Measurements from ENCODE around the gene SRPK2.

Gene SRPK2

GRCh38 chr7:105230486-105230885 is 158.2 kb downstream of the SRPK2 start:
- no peaks in the 10 kb centered on the region for H3K36me3 ChIP-seq
- H3K4me3 ChIP-seq (ENCODE audit: low read depth, low read length): no peak overlapping the region
- H3K27me3 ChIP-seq: no peaks in the 10 kb centered on the region
- DNase-seq: no peak
- H3K9me3 ChIP-seq: no peaks in the 10 kb centered on the region
- H3K4me1 ChIP-seq: no peaks in the 10 kb centered on the region
- no peak for TF ChIP-seq CTCF (IDR thresholded peaks at IDR 0.05; ENCODE audit: low read depth, low read length)

GRCh38 chr7:105229641-105230040 is 159.1 kb downstream of the SRPK2 start:
- DNase-seq: no peak
- TF ChIP-seq CTCF (IDR thresholded peaks at IDR 0.05; ENCODE audit: low read depth, low read length): no peak
- H3K27me3 ChIP-seq: no peaks in the 10 kb centered on the region
- no peaks in the 10 kb centered on the region for H3K36me3 ChIP-seq
- no peak overlapping the region for H3K4me3 ChIP-seq (ENCODE audit: low read depth, low read length)
- 0 out of 2 replicates have a peak, but pooled peaks cover 3% of the 10 kb centered on the region for H3K4me1 ChIP-seq
- H3K9me3 ChIP-seq: no peaks in the 10 kb centered on the region

- Histone ChIP-seq H3K27me3 (no peaks in the 10 kb centered on the region), H3K4me1 (0 out of 2 replicates have a peak, but pooled peaks cover 3% of the 10 kb centered on the region), H3K4me3 (ENCODE audit: low read depth, low read length) (no peak overlapping the region), H3K36me3 (no peaks in the 10 kb centered on the region), H3K9me3 (no peaks in the 10 kb centered on the region)
- no peak for TF ChIP-seq CTCF (IDR thresholded peaks at IDR 0.05; ENCODE audit: low read depth, low read length)
- no peak for DNase-seq
These were observed 160.2 kb downstream of the SRPK2 start for GRCh38 chr7:105228555-105228954.

- H3K4me1 ChIP-seq: 0 out of 2 replicates have a peak, but pooled peaks cover 3% of the 10 kb centered on the region
- H3K9me3 ChIP-seq: no peaks in the 10 kb centered on the region
- no peak overlapping the region for H3K4me3 ChIP-seq (ENCODE audit: low read depth, low read length)
- no peaks in the 10 kb centered on the region for H3K27me3 ChIP-seq
- DNase-seq: no peak
- no peak for TF ChIP-seq CTCF (IDR thresholded peaks at IDR 0.05; ENCODE audit: low read depth, low read length)
- H3K36me3 ChIP-seq: no peaks in the 10 kb centered on the region
These were observed 161.3 kb downstream of the SRPK2 start for GRCh38 chr7:105227391-105227790.

GRCh38 chr7:105224884-105225651 is 163.7 kb downstream of the SRPK2 start:
- Histone ChIP-seq H3K36me3 (no peaks in the 10 kb centered on the region), H3K4me1 (0 out of 2 replicates have a peak, but pooled peaks cover 3% of the 10 kb centered on the region), H3K27me3 (no peaks in the 10 kb centered on the region), H3K9me3 (no peaks in the 10 kb centered on the region), H3K4me3 (ENCODE audit: low read depth, low read length) (no peak overlapping the region)
- peak; percentile 33 for DNase-seq
- no peak for TF ChIP-seq CTCF (IDR thresholded peaks at IDR 0.05; ENCODE audit: low read depth, low read length)

- TF ChIP-seq CTCF (IDR thresholded peaks at IDR 0.05; ENCODE audit: low read depth, low read length): no peak
- H3K4me1 ChIP-seq: peaks cover 3% of the 10 kb centered on the region; the same call in 1 of the 2 replicates
- no peak for DNase-seq
- no peak overlapping the region for H3K4me3 ChIP-seq (ENCODE audit: low read depth, low read length)
- no peaks in the 10 kb centered on the region for H3K36me3 ChIP-seq
- H3K9me3 ChIP-seq: no peaks in the 10 kb centered on the region
- no peaks in the 10 kb centered on the region for H3K27me3 ChIP-seq
These were observed 165.8 kb downstream of the SRPK2 start for GRCh38 chr7:105222953-105223352.
